CD4-positive, alpha-beta memory T cell (primary cell): ENCODE data around the gene SLC48A1. TPM values are rescaled to one million over a fixed set of nuclear protein-coding genes. Genes with fewer than 3 reads are reported as not detected.

ENCODE experiments used
- CTCF ChIA-PET: fragments of 350-600 bp; sonication (Branson Sonifier 250); formaldehyde crosslinking; loops from one replicate; lab custom pipeline; 2021; ENCODE audit warnings: inconsistent platforms; ENCODE audit not compliant: partially characterized antibody; lab: Charles Lee
- POLR2A ChIA-PET: fragments of 350-600 bp; sonication (Branson Sonifier 250); formaldehyde crosslinking; loops from one replicate; lab custom pipeline; 2021; ENCODE audit not compliant: partially characterized antibody; lab: Charles Lee
- DNase-seq, 5 donors: peaks; one replicate each; pipeline versions ENCODE4 v3.0.0 to v3.0.0-alpha.2; 2020 to 2022; ENCODE audit warnings: mixed read lengths in 1 of 5
- H3K27ac ChIP-seq: one replicate; pipeline ENCODE4 v1.7.0; 2013; ENCODE audit warnings: low read depth, low read length
- H3K27me3 ChIP-seq: 2 replicates; pipeline ENCODE4 v1.7.0; 2013; ENCODE audit warnings: mild to moderate bottlenecking, low read length, moderate library complexity; ENCODE audit not compliant: insufficient read depth
- H3K36me3 ChIP-seq: 2 replicates; pipeline ENCODE4 v1.7.0; 2013; ENCODE audit warnings: mild to moderate bottlenecking, low read length, moderate library complexity; ENCODE audit not compliant: insufficient read depth
- H3K4me1 ChIP-seq: 2 replicates; pipeline ENCODE4 v1.7.0; 2013; ENCODE audit warnings: mild to moderate bottlenecking, low read length, moderate library complexity; ENCODE audit not compliant: insufficient read depth
- H3K4me3 ChIP-seq, 2 donors: one replicate each; pipeline ENCODE4 v1.7.0; 2013; ENCODE audit warnings: low read length in 2 of 2, mild to moderate bottlenecking in 1 of 2
- H3K9me3 ChIP-seq, 2 donors: one replicate each; pipeline ENCODE4 v1.7.0; 2013; ENCODE audit warnings: low read length in 2 of 2, control low read depth in 1 of 2; ENCODE audit not compliant: control insufficient read depth in 1 of 2
- H3K27ac Mint-ChIP-seq, 7 donors: one replicate each; pipeline ENCODE4 v1.8.0; 2020 to 2021; ENCODE audit warnings: mixed read lengths in 7 of 7, mild to moderate bottlenecking in 6 of 7, inconsistent platforms in 3 of 7, moderate library complexity in 3 of 7
- H3K27me3 Mint-ChIP-seq, 2 donors: one replicate each; pipeline ENCODE4 v1.8.0; 2020 to 2021; ENCODE audit warnings: mixed read lengths in 2 of 2
- H3K36me3 Mint-ChIP-seq, 2 donors: one replicate each; pipeline ENCODE4 v1.8.0; 2020 to 2021; ENCODE audit warnings: mixed read lengths in 2 of 2, inconsistent platforms in 1 of 2, mild to moderate bottlenecking in 1 of 2
- H3K4me1 Mint-ChIP-seq, 4 donors: one replicate each; pipeline ENCODE4 v1.8.0; 2020 to 2021; ENCODE audit warnings: mixed read lengths in 4 of 4, mild to moderate bottlenecking in 1 of 4
- H3K4me3 Mint-ChIP-seq, 8 donors: one replicate each; pipeline ENCODE4 v1.8.0; 2020 to 2021; ENCODE audit warnings: mixed read lengths in 8 of 8, mild to moderate bottlenecking in 7 of 8, moderate library complexity in 6 of 8, inconsistent platforms in 3 of 8
- H3K9me3 Mint-ChIP-seq, 8 donors: one replicate each; pipeline ENCODE4 v1.8.0; 2020 to 2021; ENCODE audit warnings: mixed read lengths in 8 of 8, mild to moderate bottlenecking in 5 of 8, inconsistent platforms in 3 of 8, moderate library complexity in 1 of 8
- intact Hi-C: fragments of 100-400 bp; cut with micrococcal nuclease; formaldehyde crosslinking; loops from one replicate; pipeline ENCODE4 v1.15.1; 2023
- polyA plus RNA-seq, 2 donors: library from polyadenylated mRNA; unstranded; fragments of 300-500 nt; fragmentation: Illumina TruSeq; gene quantifications; one replicate each; pipeline ENCODE4 v1.2.3, GENCODE V29; 2021
- total RNA-seq, 2 experiments: library from RNA; stranded (reverse); gene quantifications; one replicate each; pipeline ENCODE4 v1.2.3, GENCODE V29; 2021

SLC48A1 gene
- total and polyA plus RNA-seq, 4 experiments from 2014 or later, result 8.7 to 12.3 (median 10.6) TPM

DNA sequence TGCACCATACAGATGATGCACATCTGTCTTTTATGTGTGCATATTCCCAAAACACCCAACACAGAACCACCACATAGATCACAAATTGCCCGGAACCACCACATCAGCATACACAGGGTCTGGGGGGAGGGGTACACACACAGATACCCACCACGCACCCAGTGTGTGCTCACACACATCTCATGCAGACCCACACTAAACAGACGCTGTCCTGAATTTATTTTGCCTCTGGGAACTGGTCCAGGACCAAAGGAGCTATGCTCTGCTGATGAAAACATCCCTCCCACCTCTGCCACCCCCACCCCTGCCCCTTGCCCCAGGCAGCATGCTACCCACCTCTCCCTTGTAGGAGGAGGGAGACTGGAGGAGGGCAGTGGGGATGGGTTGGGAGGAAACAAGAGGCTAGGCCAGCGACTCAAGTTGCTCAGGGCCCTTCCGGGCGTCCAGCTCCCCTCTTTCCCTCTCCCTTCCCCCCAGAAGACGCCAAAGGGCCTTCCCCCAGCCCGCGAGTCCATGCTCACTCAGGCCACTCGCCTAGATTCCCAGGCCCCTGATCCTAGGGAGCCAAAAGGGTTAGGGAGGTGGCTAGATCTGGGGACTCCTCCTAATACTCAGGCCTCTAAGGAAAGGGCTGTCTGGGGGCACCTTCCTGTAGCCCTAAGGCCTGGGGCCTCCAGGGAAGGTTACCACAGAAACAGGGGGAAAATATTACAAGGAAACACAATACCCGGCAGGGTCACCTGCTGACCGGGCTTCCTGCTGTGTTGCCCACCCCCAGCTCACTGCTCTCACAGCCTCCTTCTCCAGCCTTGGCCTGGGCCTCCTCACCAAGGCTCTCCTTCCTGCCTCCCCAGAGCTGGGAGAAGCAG lies 43.6 kb downstream of the SLC48A1 start:
- peak overlapping the region; percentile 79 for H3K27ac ChIP-seq
- POLR2A ChIA-PET, result interaction anchor here (0.9 to 8.2 kb wide), 9 partner anchors 7 to 110 kb away, joined by 3 to 270 read pairs (median 7); partner anchors contain the start of genes RPAP3 and SLC48A1

GRCh38 chr12:47817272-47818006 lies 44.4 kb downstream of the SLC48A1 start:
- POLR2A ChIA-PET, result interaction anchor here (0.9 to 8.2 kb wide), 12 partner anchors 7 to 111 kb away, joined by 3 to 270 read pairs (median 6); partner anchors contain the start of genes RPAP3 and SLC48A1
- peaks cover 85% of the 10 kb centered on the region for H3K4me1 ChIP-seq
- CTCF ChIA-PET, result interaction anchor here (0.8 to 6.9 kb wide), 18 partner anchors 7 to 75 kb away, joined by 3 to 223 read pairs (median 6); no protein-coding TSS in a partner anchor
- Mint-ChIP-seq H3K4me3 (peak overlapping the region; percentile 88 to 97 (median 94)), H3K4me1 (peaks cover 61 to 89% (median 74%) of the 10 kb centered on the region in 4 donors), H3K9me3 (peaks cover 0 to 2% (median 0%) of the 10 kb centered on the region in 8 donors), H3K36me3 (peaks cover 0 to 16% of the 10 kb centered on the region in 2 donors), H3K27me3 (no peaks in the 10 kb centered on the region), H3K27ac (peak overlapping the region; percentile 83 to 98 (median 94))
- H3K4me3 ChIP-seq, result peak overlapping the region; percentile 79 to 84
- H3K27me3 ChIP-seq, result no peaks in the 10 kb centered on the region
- peak overlapping the region; percentile 79 for H3K27ac ChIP-seq
- no peaks in the 10 kb centered on the region for H3K9me3 ChIP-seq
- intact Hi-C loops, result no loop called here
- no peaks in the 10 kb centered on the region for H3K36me3 ChIP-seq
- peak in 1 of 5 donors; percentile 34 for DNase-seq

More for the DNA sequence above, 43.6 kb downstream of the SLC48A1 start:
- Mint-ChIP-seq H3K27ac (peak overlapping the region; percentile 91 to 98 (median 95)), H3K9me3 (peaks cover 0 to 2% (median 0%) of the 10 kb centered on the region in 8 donors), H3K27me3 (no peaks in the 10 kb centered on the region), H3K4me1 (peaks cover 59 to 89% (median 74%) of the 10 kb centered on the region in 4 donors), H3K36me3 (peaks cover 0 to 16% of the 10 kb centered on the region in 2 donors), H3K4me3 (peak overlapping the region; percentile 88 to 97 (median 94))
- no peak for DNase-seq
- Histone ChIP-seq H3K4me1 (peaks cover 85% of the 10 kb centered on the region), H3K9me3 (no peaks in the 10 kb centered on the region), H3K4me3 (peak overlapping the region in 1 of 2 donors; percentile 79), H3K36me3 (no peaks in the 10 kb centered on the region), H3K27me3 (no peaks in the 10 kb centered on the region)
- CTCF ChIA-PET, result interaction anchor here (0.8 to 6.9 kb wide), 17 partner anchors 6 to 74 kb away, joined by 3 to 223 read pairs (median 7); no protein-coding TSS in a partner anchor
- intact Hi-C loops, result no loop called here

GRCh38 chr12:47818007-47818376 lies 45.0 kb downstream of the SLC48A1 start:
- Mint-ChIP-seq H3K27ac (peak overlapping the region; percentile 83 to 98 (median 94)), H3K4me1 (peaks cover 63 to 87% (median 77%) of the 10 kb centered on the region in 4 donors), H3K27me3 (no peaks in the 10 kb centered on the region), H3K4me3 (peak overlapping the region; percentile 88 to 97 (median 94)), H3K36me3 (peaks cover 0 to 16% of the 10 kb centered on the region in 2 donors), H3K9me3 (peaks cover 0 to 2% (median 0%) of the 10 kb centered on the region in 8 donors)
- Histone ChIP-seq H3K27ac (peak overlapping the region; percentile 79), H3K27me3 (no peaks in the 10 kb centered on the region), H3K4me3 (peak overlapping the region; percentile 79 to 84), H3K9me3 (no peaks in the 10 kb centered on the region), H3K4me1 (peaks cover 86% of the 10 kb centered on the region), H3K36me3 (no peaks in the 10 kb centered on the region)
- no peak for DNase-seq
- intact Hi-C loops, result no loop called here
- POLR2A ChIA-PET, result interaction anchor here (0.9 to 8.2 kb wide), 13 partner anchors 8 to 112 kb away, joined by 3 to 270 read pairs (median 7); partner anchors contain the start of genes RPAP3 and SLC48A1
- CTCF ChIA-PET, result interaction anchor here (1.1 to 6.9 kb wide), 15 partner anchors 8 to 75 kb away, joined by 3 to 223 read pairs (median 7); no protein-coding TSS in a partner anchor

DNA sequence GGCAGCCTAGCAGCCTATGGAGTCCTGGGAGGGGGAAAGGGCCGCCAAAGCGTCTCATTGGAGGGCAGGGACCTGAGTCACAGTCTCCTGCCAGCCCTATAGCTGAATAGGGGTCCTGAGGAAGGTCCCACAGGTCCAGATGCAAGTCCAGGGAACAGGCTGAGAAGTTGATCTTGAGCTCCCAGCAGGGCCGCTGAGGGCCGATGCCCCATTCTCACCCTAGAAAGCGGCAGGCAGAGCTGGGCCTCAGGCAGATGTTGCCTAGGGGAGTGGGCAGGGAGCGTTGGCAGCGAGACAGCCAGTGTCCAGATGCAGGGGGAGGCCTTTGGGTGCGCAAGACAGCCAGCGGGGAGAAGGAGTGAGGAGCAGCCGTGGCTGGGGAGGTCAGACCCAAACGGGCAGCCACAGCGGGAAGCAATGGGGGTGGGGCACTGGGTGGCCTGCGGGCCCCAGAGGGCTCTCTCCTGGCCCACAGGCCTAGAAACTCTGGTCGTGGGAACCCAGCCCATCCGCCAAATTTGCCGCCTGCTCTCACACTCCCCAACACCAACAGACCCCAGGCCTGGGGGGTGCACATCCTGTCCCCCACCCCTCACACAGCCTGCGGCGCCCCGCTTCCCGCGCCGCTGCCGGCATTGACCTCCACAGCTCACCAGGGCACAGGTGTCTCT lies 45.6 kb downstream of the SLC48A1 start:
- Histone ChIP-seq H3K36me3 (no peaks in the 10 kb centered on the region), H3K27ac (peak overlapping the region; percentile 79), H3K4me3 (peak overlapping the region; percentile 79 to 84), H3K27me3 (no peaks in the 10 kb centered on the region), H3K9me3 (no peaks in the 10 kb centered on the region), H3K4me1 (peaks cover 87% of the 10 kb centered on the region)
- H3K4me1 Mint-ChIP-seq, result peaks cover 62 to 87% (median 77%) of the 10 kb centered on the region in 4 donors
- DNase-seq, result peak in 3 of 5 donors; percentile 32 to 48 (median 44)
- peaks cover 0 to 2% (median 0%) of the 10 kb centered on the region in 8 donors for H3K9me3 Mint-ChIP-seq
- intact Hi-C loops, result loop anchor here (1.0 kb wide), 1 partner anchor 8 kb away; no protein-coding TSS in a partner anchor
- H3K27ac Mint-ChIP-seq, result peak overlapping the region; percentile 83 to 98 (median 94)
- H3K36me3 Mint-ChIP-seq, result peaks cover 0 to 13% of the 10 kb centered on the region in 2 donors
- no peaks in the 10 kb centered on the region for H3K27me3 Mint-ChIP-seq
- ChIA-PET POLR2A (interaction anchor here (1.0 to 8.2 kb wide), 14 partner anchors 9 to 113 kb away, joined by 3 to 270 read pairs (median 5); partner anchors contain the start of genes RPAP3 and SLC48A1), CTCF (interaction anchor here (0.8 to 6.9 kb wide), 12 partner anchors 8 to 76 kb away, joined by 3 to 223 read pairs (median 7); no protein-coding TSS in a partner anchor)
- H3K4me3 Mint-ChIP-seq, result peak overlapping the region; percentile 88 to 97 (median 94)

DNA sequence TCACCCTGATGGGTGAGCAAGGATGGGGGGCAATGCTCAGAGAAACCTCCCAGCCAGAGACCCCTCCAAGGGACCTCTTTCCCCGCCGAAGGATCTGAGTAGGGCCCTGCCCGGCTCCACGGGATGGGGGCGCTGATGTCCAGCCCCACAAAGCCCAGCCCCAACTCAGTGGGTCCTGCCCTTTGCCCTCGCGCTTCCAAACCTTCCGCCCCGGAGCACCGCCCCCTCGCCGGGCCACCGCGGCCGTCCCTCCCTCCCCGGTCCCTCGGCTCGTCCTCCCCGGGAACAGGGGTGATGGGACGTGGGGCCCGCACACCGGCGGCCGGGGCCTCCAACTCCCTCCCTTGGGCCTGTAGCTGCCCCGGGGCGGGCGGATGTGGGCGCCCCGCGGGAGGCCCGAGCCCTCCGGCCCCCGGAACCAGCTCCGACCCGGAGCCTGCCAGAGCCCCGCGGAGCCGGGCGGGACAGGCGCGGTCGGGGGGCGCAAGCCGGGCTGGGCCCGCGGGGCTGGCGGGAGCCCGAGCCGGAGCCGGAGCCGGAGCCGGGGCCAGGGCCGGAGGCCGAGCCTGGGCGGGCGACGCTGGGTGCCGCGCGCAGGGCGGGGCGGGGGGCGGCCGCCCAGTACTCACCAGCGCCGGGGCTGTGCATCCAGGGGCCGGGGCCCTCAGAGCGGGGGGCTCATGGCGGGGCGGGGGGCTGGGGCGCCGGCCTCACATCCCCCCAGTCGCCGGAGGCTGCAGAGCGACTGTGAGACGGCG lies 46.3 kb downstream of the SLC48A1 start:
- peak overlapping the region; percentile 88 to 97 (median 94) for H3K4me3 Mint-ChIP-seq
- H3K27ac Mint-ChIP-seq, result peak overlapping the region; percentile 83 to 98 (median 94)
- H3K27ac ChIP-seq, result peak overlapping the region; percentile 79
- H3K27me3 ChIP-seq, result no peaks in the 10 kb centered on the region
- H3K36me3 Mint-ChIP-seq, result peaks cover 0 to 9% of the 10 kb centered on the region in 2 donors
- H3K27me3 Mint-ChIP-seq, result no peaks in the 10 kb centered on the region
- no peaks in the 10 kb centered on the region for H3K36me3 ChIP-seq
- DNase-seq, result peak in 3 of 5 donors; percentile 21 to 52 (median 38)
- H3K4me3 ChIP-seq, result peak overlapping the region; percentile 79 to 84
- peaks cover 87% of the 10 kb centered on the region for H3K4me1 ChIP-seq
- no peaks in the 10 kb centered on the region for H3K9me3 ChIP-seq
- ChIA-PET CTCF (interaction anchor here (0.8 to 6.9 kb wide), 9 partner anchors 9 to 77 kb away, joined by 3 to 223 read pairs (median 17); no protein-coding TSS in a partner anchor), POLR2A (interaction anchor here (1.0 to 8.2 kb wide), 15 partner anchors 9 to 113 kb away, joined by 3 to 270 read pairs (median 4); partner anchors contain the start of genes RPAP3 and SLC48A1)
- H3K9me3 Mint-ChIP-seq, result peaks cover 0 to 2% (median 0%) of the 10 kb centered on the region in 8 donors
- H3K4me1 Mint-ChIP-seq, result peaks cover 62 to 87% (median 77%) of the 10 kb centered on the region in 4 donors
- intact Hi-C loops, result loop anchor here (1.0 kb wide), 1 partner anchor 9 kb away; no protein-coding TSS in a partner anchor
